Measurements from ENCODE around the gene ADIRF. TPM values are rescaled to one million over a fixed set of nuclear protein-coding genes. Genes with fewer than 3 reads are reported as not detected.
"Not testable (repeated sequence)": the region's sequence is repeated elsewhere in the genome, so short reads cannot be mapped to it uniquely, and the experiment has no call there.

The ADIRF gene
- polyA plus RNA-seq, 1 donor from 2014 or later, result not detected

DNA sequence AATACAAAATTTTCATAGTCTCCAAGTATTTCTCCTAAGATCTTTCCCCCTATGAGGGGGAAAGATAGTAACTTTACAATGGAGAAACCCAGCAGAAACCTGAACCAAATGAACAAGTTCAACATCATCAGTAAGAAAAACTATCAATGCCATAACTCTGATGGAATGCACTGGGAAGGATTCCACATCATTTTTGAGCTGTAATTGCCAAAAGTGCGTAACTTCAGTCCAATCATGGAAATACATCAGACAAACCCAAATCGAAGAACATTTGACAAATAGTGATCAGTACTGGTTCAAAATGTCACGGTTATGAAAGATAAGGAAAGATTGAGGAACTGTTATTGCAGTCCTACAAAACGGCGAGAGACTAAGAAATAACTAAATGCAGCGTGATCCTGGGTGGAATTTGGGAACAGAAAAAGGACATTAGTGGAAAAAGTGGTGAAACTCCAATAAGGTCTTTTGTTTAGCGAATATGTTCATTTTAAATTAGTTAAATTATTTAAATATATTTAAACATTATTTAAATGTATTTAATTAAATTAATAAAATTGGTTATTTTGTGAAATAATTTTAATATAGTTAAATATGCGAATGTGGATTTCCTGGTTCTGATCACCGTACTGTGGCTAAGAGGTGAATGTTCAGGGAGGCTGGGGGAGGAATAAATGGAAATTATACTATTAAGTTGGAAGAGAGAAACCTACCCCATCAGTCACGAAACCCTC is 46.9 kb downstream of the ADIRF start:
- not testable (repeated sequence) for H3K9me3 ChIP-seq (ENCODE audit: low read length); H4K20me1 ChIP-seq (ENCODE audit: insufficient read depth); H3K4me3 ChIP-seq (ENCODE audit: low read length); H3F3A ChIP-seq (ENCODE audit: insufficient read depth, low read length, poor library complexity, severe bottlenecking); H2AFZ ChIP-seq (ENCODE audit: low read depth, low read length); H3K79me2 ChIP-seq (replicated peaks; ENCODE audit: insufficient read depth, low read length); H3K9me2 ChIP-seq (ENCODE audit: insufficient read depth, low read length); H3K27me3 ChIP-seq (ENCODE audit: insufficient read depth, low read depth, low read length); H3K9ac ChIP-seq (ENCODE audit: low read length); H3K4me2 ChIP-seq (ENCODE audit: low read length); H3K27ac ChIP-seq (ENCODE audit: low read length); H3K36me3 ChIP-seq (ENCODE audit: insufficient read depth, low read length)

DNA sequence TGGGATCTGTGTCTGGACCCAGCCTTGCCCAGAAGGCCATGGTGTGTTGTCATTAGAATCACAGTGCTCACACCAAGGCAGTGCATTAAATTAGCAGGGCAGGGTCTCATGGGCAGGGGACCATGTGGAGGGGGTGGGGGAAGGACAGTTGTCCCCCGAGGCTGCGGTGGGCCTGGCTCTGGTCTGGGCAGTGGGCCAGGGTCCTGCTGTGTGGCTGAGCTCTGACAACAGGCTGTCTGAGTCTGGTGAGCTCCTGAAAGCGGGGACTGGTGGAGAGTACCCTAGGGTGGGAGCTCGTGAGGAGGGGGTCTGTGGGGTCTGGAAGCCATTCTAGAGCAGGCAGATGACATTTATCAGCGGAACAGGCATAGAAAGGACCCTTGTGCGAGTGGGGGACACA is 49.8 kb downstream of the ADIRF start:
- not testable (repeated sequence) for H3K79me2 ChIP-seq (replicated peaks; ENCODE audit: insufficient read depth, low read length); H3K4me3 ChIP-seq (ENCODE audit: low read length); H3K36me3 ChIP-seq (ENCODE audit: insufficient read depth, low read length); H2AFZ ChIP-seq (ENCODE audit: low read depth, low read length); H3K9me2 ChIP-seq (ENCODE audit: insufficient read depth, low read length); H3K4me2 ChIP-seq (ENCODE audit: low read length); H4K20me1 ChIP-seq (ENCODE audit: insufficient read depth); H3K27ac ChIP-seq (ENCODE audit: low read length); H3K27me3 ChIP-seq (ENCODE audit: insufficient read depth, low read depth, low read length); H3K9me3 ChIP-seq (ENCODE audit: low read length); H3F3A ChIP-seq (ENCODE audit: insufficient read depth, low read length, poor library complexity, severe bottlenecking); H3K9ac ChIP-seq (ENCODE audit: low read length)

DNA sequence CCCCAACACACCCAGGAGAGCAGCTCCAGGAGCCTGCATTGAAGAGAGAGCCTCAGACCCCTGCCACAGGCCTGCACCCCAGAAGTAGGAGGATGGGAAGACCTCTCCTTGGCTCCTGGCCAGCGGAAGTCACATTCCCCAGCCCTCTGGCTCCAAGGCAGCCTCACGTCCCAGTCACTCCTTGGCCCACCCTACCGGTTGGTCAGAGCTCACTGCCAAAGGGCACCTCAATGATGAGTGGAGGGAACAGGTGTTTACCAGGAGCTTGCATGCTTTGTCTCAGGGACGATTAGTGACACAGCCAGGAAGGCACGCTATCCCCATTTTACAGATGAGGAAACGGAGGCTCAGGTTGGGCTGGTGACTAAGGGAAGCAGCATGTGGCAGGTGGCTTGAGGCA is 50.8 kb downstream of the ADIRF start:
- not testable (repeated sequence) for H3K27ac ChIP-seq (ENCODE audit: low read length); H3K9ac ChIP-seq (ENCODE audit: low read length); H3K79me2 ChIP-seq (replicated peaks; ENCODE audit: insufficient read depth, low read length); H4K20me1 ChIP-seq (ENCODE audit: insufficient read depth); H3K36me3 ChIP-seq (ENCODE audit: insufficient read depth, low read length); H2AFZ ChIP-seq (ENCODE audit: low read depth, low read length); H3K9me2 ChIP-seq (ENCODE audit: insufficient read depth, low read length); H3K27me3 ChIP-seq (ENCODE audit: insufficient read depth, low read depth, low read length); H3K4me2 ChIP-seq (ENCODE audit: low read length); H3K4me3 ChIP-seq (ENCODE audit: low read length); H3F3A ChIP-seq (ENCODE audit: insufficient read depth, low read length, poor library complexity, severe bottlenecking); H3K9me3 ChIP-seq (ENCODE audit: low read length)

DNA sequence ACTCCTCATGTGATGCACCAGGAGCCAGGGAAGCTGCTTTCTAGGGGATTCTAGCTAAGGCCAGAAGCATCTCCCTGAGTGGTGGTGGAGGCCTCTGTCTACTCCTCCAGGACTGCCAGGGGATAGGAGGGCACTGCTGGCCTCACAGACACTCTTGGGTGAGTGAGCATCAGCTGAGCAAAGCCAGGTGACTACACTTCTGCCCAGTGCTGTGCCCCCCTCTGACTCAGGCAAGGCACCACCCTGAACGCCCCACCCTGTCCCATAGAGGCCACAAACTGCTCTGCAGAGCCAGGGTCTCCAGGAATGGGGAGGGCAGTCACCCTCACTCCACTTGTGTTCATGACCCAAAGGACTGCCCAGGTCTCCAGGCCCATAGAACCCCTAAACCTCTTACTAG is 51.2 kb downstream of the ADIRF start:
- H3F3A ChIP-seq (ENCODE audit: insufficient read depth, low read length, poor library complexity, severe bottlenecking); H4K20me1 ChIP-seq (ENCODE audit: insufficient read depth): not testable (repeated sequence)

DNA sequence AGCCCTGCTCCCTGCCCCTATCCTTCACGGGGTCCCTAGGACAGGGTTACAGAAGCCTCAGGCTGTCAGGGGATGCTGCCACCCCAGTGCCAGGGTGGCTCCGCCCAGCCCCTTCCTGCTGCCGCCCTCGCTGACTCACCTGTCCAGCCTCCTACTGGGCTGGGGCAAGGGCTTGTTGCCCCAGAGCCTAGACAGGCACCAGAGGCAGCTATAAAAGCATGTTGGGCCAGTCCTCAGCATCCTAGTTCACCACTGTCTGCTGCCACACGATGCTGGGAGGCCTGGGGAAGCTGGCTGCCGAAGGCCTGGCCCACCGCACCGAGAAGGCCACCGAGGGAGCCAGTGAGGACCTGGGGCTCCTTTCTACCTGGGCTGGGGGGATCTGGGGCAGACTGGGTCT is 51.8 kb downstream of the ADIRF start, which contains the start of gene FAM25A:
TSS of gene FAM25A (plus strand) at position 239 of the 400 bp plus-strand sequence. CDS start at position 270, 31 bp downstream.
- not testable (repeated sequence) for H4K20me1 ChIP-seq (ENCODE audit: insufficient read depth)

More for the DNA sequence above, 51.2 kb downstream of the ADIRF start:
- not testable (repeated sequence) for H3K9me2 ChIP-seq (ENCODE audit: insufficient read depth, low read length); H3K4me2 ChIP-seq (ENCODE audit: low read length); H3K79me2 ChIP-seq (replicated peaks; ENCODE audit: insufficient read depth, low read length); H3K27ac ChIP-seq (ENCODE audit: low read length); H3K27me3 ChIP-seq (ENCODE audit: insufficient read depth, low read depth, low read length); H3K9me3 ChIP-seq (ENCODE audit: low read length); H3K36me3 ChIP-seq (ENCODE audit: insufficient read depth, low read length); H3K9ac ChIP-seq (ENCODE audit: low read length); H2AFZ ChIP-seq (ENCODE audit: low read depth, low read length); H3K4me3 ChIP-seq (ENCODE audit: low read length)

More for the DNA sequence above, 51.8 kb downstream of the ADIRF start, which contains the start of gene FAM25A:
- not testable (repeated sequence) for H3K36me3 ChIP-seq (ENCODE audit: insufficient read depth, low read length); H3K79me2 ChIP-seq (replicated peaks; ENCODE audit: insufficient read depth, low read length); H2AFZ ChIP-seq (ENCODE audit: low read depth, low read length); H3K4me2 ChIP-seq (ENCODE audit: low read length); H3K4me3 ChIP-seq (ENCODE audit: low read length); H3K27me3 ChIP-seq (ENCODE audit: insufficient read depth, low read depth, low read length); H3K27ac ChIP-seq (ENCODE audit: low read length); H3K9me3 ChIP-seq (ENCODE audit: low read length); H3K9me2 ChIP-seq (ENCODE audit: insufficient read depth, low read length); H3F3A ChIP-seq (ENCODE audit: insufficient read depth, low read length, poor library complexity, severe bottlenecking); H3K9ac ChIP-seq (ENCODE audit: low read length)

Small RNA genes lying within 50 kb of the gene (small RNA-seq; reads per million reads assigned to genes)
- 0 reads per million in 3 experiments for gene BMS1P3
- 0 reads per million in 3 experiments for gene FAM25A

Other genes starting within 250 kb of the ADIRF start
- 27.7 and 29.9 TPM in 2 replicates for gene BMPR1A, start 211.9 kb upstream of the ADIRF start, polyA plus RNA-seq
- 0.15 TPM in 1 of 2 replicates, not detected in the other for gene MMRN2, start 10.9 kb upstream of the ADIRF start, polyA plus RNA-seq
- 4.1 and 6.1 TPM in 2 replicates for gene SNCG, start 9.9 kb upstream of the ADIRF start, polyA plus RNA-seq
- not detected in 2 replicates for gene FAM25A, start 51.8 kb downstream of the ADIRF start, polyA plus RNA-seq
- 107 and 110 TPM in 2 replicates for gene GLUD1, start 126.4 kb downstream of the ADIRF start, polyA plus RNA-seq
- gene SHLD2, start 126.7 kb downstream of the ADIRF start, polyA plus RNA-seq, result 12.0 and 15.8 TPM in 2 replicates